Measurements from ENCODE around the gene IRX4.
"Not testable (repeated sequence)": the region's sequence is repeated elsewhere in the genome, so short reads cannot be mapped to it uniquely, and the experiment has no call there.

IRX4 gene

DNA sequence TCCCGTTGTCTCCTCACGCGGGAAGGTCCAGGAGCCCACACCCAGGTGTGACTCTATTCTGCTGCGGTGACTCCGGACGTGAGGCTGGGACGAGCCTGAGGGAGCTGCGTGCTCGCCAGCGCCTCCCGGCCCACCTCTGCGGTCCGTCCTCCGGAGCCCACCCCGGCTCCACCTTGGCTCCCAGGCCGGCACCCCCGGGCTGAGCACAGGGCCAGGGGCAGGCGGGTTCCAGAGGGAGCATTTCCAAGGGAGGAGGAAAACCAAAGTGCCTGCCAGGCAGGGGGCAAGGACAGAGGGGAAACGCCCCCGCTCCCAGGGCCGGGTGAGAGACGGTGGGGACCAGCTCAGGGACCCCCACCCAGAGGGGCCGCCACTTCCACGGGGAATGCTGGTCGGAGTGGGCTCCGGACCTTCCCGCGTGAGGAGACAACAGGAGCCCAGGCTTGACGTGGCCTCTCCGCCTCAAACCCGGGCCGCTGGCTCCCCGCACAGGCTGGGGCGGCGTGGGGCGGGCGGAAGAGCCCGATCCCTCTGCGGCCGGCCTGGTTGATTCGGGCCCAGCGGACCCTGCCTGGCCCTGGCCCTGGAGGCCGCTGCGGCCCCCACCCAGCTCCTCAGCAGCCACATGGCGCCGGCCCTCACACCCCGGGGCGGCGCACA, 26.0 kb downstream of the IRX4 start:
- no peak for DNase-seq (ENCODE audit: low read depth)

DNA sequence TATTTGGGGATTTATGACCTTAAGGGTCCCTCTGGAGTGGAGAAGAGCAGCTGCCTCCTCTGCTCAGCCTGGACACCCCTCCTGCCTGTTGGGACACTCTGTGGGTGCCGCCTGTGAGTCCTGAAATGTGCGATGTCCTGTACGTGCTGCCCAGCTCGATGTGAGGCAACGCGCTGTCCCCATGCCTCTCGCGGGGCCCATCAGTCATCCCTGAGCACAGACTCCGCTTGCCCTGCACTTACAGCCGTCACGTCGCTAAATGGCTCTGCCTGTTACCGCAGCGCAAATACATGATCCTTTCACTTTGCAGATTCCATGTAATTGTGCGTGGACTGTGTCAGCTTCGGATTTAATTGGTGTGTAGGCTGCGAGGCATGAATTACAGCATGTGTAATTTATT, 27.1 kb downstream of the IRX4 start:
- no peak for DNase-seq (ENCODE audit: low read depth)

DNA sequence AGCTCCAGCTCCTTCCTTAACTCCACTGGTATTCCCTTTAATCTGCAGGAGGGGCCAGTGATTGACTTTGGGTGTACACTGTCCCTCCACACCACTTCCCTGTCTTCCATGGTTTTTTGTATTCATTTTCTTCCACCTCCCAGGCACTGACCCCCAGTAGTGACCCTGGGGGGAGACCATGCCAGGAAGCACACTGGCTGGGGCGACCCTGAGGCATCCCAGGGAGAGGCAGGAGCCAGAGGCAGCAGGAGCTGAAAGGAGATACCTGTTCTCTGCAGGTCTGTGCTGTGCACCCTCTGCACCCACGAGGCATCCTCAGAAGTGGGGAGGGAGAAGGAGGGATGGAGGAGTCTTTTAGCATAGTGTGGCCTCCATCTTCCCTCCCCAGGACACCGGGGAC, 27.6 kb downstream of the IRX4 start:
- DNase-seq (ENCODE audit: low read depth): no peak

DNA sequence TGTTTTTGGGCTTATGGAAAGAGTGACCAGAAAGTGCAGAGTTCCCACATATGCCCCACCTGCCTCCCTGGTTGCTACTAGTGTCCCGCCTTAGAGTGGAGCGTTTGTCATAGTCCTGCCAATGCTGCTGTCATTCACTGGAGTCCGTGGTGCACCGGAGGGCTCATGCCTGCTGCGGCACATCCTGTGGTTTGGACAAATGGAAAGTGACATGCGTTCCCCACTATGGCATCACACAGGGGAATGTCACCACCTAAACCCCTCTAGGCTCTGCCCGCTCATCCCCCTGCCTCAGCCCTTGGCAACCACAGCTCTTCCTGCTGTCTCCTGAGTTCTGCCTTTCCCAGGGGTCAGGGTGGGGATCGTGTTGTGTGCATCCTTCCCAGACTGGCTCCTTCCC, 29.2 kb downstream of the IRX4 start:
- no peak for DNase-seq (ENCODE audit: low read depth)

DNA sequence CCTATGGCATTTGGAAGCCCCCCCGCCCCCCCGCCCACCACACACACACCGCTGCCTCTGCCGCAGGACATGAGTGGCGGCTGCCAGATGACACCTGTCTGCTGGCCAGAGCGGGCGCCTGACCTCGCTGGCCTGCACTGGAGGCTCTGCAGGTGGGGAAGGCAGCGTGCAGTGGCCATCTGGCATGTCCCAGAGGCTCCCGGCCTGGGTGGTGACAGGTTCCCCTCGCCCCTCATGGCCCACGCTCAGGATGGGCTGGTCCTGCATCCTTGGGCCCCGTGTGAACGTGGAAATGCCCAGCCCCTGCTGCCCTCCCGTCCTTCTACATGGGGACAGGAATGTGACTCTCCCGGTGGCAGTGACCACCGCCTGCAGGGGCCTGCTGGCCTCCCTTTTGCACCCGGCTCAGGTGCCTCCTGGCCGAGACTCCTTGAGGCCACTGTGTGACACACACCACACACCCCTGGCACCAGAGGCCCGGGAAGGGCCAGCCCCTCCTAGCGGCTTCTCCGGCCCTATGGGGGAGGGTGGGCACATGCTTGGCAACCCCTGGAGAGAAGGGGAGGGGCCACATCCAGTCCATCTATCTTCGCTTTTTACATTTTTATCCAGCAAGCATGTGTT, 30.3 kb downstream of the IRX4 start:
- no peak for DNase-seq (ENCODE audit: low read depth)

DNA sequence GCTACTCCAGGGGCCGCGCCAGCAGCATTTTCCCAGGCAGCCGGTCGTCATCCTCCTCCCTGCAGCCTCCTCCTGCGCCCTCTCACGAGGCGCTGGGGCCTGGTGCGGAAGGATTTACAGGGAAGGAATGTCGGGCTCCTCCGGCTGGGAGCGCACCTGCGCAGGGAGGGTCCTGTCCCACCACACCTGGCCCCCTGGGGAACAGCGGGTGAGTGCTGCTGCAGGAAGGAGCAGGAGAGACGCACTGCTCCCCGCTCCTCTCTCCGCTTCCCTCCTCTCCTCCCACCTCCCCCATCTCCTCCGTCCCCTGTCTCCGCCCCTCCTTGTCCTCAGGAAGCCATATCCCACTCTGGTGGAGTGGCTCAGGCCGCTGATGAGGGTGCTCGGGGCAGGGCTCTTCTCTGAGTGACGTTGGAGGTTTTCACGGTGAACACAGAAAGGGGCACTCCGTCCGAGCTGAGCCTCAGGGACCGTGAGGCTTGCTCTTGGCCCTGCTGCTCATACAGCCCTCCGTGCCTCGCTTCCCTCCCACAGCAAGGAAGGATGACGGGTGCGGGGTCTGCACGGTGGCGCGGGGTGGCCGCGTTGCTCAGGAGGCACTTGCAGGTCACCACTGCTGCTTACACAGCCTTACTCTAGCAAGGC, 31.3 kb downstream of the IRX4 start:
- DNase-seq (ENCODE audit: low read depth): no peak

DNA sequence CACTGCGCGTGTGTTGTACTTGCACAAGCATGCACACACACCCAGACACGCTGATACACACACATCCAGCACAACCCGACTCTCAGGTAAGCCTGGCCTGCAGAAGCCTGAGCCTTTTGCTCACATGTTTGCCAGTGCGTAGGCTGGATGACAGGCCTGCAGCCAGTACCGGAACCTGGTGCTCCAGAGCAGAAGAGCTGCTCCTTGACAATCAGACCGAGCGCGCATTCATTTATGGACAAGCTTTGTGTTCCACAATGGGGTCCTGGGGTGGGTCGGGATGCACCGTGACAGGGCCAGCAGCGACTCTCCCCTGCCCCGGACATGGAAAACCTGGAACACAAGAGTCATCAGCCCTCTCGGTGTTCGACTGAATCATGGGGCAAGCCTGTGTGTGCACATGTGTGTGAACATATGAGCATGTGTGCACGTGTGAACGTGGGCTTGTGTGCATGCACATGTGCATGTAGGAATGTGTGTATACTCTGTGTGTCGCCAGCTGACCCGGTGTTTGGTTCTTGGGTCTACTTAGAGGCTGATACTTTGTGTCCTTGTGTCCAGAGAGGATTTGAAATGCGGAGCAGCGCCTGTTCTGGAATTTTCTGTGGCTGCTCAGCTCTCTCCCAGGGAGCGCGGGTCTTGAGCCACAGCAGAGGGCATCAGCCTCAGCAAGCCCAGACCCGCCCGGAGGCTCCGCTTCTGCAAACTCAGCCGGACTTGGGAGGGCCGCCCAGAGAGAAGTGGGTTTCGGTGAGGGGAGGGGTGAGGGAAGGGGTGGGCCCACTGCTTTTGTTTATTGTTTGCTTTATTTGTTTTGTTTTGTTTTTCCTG, 32.2 kb downstream of the IRX4 start:
- DNase-seq (ENCODE audit: low read depth): no peak

DNA sequence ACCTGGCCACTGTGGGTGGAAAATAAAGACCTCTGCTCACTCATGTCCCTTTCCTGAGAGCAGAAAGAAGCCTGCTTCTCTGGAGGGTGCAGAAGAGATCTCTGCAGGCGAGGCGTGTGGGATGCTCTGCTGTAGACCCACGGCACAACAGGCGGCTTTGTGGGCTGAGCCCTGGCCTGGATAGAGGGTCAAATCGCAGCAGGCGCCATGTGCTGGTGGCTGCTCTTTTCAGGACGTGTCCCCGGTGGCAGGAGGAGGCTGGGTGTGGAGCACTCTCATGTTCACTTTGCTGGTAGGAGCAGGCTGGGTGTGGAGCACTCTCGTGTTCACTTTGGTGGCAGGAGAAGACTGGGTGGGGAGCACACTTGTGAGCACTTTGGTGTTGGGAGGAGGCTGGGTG, 35.1 kb downstream of the IRX4 start:
- DNase-seq (ENCODE audit: low read depth): no peak

DNA sequence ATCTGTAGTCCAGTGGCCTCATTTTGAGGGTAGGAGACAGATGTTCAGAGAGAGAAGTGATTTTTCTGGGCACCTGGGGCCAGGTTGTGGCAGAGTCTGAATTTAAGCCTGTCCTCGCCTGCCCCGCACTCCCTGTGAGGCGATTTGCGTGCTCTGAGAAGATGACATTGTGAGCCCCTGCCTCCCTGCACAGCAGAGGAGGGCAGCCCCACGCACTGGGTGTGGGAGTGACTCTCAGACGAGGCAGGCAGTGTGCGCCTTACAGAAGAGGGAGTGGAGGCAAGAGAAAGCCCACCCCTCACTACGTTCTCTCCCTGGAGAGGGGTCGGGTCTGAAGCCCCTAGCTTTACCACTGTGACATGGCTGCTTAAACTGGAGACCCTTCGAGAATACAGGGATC, 35.7 kb downstream of the IRX4 start:
- DNase-seq (ENCODE audit: low read depth): no peak

DNA sequence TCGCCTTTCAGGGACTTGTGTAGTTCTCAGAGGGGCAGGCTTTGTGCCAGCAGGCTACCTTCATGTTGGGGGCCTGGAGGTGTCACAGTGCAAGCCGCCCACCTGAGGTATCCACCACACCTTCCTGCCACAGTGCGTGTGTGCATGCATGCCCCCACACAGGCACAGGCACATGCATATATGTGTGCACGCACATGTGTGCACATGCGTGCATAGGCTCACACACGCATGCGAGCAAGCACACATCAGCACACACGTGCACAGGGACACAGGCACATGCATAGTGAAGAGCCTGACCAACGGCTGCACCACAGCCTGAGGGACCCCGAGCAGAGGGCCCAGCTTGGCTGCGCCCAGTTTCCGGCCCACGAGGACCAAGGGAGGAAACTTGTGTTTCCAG, 36.1 kb downstream of the IRX4 start:
- no peak for DNase-seq (ENCODE audit: low read depth)

DNA sequence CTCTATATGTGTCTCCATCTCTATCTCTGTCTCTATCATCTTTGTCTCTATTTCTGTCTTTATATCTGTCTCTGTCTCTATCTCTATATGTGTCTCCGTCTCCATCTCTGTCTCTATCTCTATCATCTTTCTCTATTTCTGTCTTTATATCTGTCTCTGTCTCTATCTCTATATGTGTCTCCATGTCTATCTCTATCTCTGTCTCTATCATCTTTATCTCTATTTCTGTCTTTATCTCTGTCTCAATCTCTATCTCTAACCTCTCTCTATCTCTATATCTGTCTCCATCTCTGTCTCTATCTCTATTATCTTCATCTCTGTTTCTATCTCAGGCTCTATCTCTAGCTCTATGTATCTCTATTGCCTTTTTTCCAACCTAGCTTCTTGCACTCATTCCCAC, 37.0 kb downstream of the IRX4 start:
- DNase-seq (ENCODE audit: low read depth): no peak

DNA sequence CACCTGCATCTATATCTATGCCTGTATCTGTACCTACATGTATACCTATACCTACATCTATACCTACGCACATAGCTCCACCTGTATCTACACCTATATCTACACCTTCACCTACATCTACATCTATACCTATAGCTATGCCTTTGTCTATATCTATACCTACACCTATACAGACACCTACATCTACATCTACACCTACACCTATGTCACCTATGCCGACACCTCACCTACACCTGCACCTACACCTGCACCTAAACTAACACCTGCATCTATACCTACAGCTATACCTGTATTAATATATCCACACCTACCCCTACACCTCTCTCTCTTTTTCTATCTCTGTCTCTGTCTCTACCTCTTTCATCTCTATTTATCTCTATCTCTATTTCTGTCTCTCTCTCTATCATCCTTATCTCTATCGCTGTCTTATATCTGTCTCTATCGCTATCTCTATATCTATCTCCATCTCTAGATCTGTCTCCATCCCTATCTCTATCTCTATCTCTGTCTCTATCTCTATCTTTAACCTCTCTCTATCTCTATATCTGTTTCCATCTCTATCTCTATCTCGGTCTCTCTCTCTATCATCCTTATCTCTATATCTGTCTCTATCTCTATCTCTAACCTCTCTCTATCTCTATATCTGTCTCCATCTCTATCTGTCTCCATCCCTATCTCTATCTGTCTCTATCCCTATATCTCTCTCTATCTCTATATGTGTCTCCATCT, 37.9 kb downstream of the IRX4 start:
- DNase-seq (ENCODE audit: low read depth): no peak

DNA sequence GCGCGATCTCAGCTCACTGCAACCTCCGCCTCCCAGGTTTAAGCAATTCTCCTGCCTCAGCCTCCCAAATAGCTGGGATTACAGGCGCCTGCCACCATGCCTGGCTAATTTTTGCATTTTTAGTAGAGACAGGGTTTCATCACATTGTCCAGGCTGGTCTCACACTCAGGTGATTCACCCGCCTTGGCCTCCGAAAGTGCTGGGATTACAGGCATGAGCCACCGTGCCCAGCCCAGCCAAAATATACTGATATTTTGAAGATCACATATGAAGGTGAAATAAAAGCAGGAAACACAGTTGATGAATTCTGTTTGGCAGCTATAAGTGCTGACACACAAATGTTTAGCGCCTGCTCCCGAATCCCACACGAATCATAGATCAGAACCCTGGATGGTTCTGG, 39.0 kb downstream of the IRX4 start:
- not testable (repeated sequence) for DNase-seq (ENCODE audit: low read depth)

DNA sequence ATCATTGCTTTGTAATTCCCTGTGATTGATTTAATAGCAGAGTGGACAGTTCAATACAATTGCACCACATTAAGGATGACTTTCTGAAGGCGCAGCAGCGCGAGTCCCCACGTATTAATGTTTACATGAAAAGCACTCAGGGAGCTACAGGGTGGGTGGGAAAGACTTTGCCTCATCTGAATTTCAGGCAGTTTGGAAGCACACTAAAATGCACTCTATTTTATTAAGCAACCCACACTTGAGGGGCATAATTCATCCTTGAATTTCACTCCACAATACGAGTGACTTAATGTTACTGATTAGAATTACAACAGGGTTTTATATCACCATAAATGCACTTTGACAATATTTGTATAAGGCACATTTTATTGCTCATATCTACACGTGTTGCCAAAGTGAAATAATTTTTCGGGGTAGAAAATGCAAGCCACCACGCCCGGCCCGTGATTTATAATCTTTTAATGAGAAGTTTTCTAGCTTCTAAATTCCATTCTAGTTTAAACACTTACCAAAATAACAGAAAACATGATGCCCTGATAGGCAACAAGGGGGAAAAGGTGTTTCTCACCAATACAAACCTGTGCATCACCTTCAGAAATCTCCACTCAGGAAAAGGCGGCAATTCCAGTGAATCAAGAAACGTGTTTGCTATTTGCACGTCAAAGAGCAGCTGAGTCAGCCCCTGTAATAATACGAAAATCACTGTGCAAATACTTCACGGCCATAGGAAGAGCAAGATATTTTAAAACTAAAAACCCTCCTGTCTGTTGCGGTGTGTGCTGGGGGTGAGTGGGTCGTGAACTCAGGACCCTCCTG, 40.5 kb downstream of the IRX4 start:
- no peak for DNase-seq (ENCODE audit: low read depth)

DNA sequence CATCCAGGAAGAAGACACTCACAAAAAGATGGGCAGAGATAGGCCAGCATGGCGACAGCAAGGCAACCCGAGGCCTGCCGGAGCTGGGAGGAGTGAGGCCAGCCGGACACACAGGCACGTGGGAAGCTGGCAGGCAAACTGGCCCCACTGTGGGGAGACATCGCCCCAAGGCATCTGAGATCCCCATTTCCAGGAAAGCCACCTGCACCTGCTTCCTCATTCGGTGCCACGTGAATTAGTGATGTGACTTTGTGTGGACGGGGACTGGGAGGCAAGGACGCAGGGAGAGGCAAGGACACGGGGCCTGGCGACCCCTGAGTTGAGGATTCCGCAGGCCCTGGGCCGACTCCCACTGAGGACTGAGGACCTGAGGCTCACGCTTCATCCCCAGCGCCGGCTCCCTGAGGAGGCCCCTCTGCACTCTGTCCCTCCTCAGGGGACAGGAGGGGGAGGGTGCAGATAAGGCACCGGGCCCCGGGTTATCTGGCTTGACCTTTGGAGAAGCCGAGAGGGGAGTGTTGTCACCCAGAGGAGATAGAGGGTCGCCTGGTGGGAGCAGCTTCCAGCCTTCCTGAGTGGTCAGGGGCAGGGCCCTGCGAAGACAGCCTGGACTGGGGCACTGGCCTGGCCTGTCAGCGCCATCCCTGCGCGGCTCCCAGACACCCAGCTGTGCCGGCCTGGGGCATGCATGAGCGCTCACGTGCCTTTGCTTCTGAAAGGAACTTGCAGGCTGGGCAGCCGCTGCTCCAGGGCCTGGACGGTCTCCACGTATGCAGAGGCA, 41.8 kb downstream of the IRX4 start:
- no peak for DNase-seq (ENCODE audit: low read depth)

DNA sequence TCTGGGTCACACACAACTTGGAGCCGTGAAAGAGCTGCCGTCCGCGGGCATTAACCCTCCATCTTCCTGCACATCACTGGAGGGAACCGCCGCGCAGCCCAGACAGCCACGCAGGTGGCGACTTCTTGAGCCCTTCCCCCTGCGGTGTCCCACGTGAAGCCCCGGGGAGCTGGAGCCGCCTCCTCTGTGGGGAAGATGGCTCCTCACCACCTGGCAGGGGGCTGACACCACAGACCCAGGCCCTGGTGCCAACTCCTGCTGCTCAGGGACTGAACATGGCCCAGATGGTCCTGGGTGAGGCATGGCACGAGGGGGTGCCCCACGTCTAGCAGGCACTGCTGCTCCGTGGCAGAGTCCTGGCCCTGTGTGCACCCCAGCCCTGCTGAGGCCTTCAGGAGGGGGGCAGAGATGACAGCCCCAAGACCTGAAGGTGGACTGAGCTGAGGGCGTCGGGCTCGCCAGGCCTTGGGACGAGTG, 42.6 kb downstream of the IRX4 start:
- no peak for DNase-seq (ENCODE audit: low read depth)

DNA sequence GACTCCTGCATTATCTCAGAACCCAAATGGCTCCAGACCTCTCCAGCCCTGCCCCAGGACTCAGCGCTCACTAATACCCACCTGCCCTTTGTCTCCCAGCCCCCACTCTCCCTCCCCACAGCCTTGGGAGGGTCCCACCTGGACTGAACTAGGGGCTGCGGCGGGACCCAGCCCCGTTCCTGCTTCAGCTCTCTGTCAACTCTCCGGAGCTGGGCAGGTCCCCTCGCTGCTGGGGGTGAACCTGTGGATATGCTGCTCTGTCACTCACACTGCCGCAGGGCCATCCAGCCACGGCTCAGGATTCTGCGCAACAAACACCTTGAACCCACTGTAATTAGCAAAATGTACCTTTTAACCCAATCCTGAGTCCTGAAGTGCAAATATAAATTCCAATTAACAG, 44.7 kb downstream of the IRX4 start:
- no peak for DNase-seq (ENCODE audit: low read depth)

DNA sequence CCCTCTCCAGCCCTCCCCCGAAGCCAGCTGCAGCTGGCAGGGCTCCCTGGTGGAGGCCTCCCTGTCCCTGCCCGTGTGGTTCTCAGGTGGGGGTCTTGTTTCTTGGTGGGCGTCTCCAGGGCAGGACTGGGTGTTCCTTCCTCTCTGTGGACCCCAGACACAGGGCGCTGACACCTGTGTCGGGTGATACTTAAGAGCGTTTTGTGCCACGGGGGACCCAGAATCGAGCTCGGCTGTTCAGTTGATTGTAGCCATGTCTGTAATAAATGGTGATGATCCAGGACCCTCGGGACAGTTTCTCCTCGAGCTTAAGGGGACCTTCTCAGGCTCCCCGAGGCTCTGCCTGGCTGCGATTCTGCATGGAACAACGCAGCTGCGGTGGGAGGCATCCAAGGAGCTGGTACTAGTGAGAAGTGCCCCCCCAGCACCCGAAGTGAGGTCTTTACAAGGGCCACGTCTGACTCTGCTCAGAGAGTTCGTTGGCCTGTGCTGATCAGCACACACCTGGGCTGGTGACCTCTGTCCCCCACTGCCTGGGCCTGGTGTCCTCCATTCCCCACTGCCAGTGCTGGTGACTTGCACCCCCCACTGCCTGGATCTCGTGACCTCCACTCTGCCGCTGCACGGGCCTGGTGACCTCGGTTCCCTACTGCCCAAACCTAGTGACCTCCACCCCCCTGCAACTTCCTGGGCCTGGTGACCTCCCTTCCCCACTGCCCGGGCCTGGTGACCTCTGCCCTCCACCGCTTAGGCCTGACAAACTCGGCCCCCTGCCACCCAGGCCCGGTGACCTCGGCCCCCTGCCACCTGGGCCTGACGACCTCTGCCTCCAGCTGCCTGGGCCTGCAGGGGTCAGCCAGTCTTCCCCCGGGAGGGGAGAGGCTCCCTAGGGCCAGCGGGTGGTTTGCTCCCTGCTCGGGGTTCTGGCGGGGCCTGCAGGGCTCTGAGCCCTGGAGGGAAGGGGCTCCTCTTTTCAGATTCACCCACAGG, 45.5 kb downstream of the IRX4 start:
- no peak for DNase-seq (ENCODE audit: low read depth)
